HFF-Myc (cell line): Measurements from ENCODE around the gene BRINP2.

Experiments
- DNase-seq: peaks from one replicate; pipeline ENCODE4 v3.0.0-alpha.2; 2011; ENCODE audit warnings: low read depth; ENCODE audit errors: extremely low read depth
- H3K4me3 ChIP-seq: replicated peaks from 2 replicates; pipeline ENCODE4 v1.5.1; 2011; ENCODE audit warnings: low read depth, mild to moderate bottlenecking, control low read depth, low read length
- CTCF ChIP-seq: IDR thresholded peaks from 2 replicates; pipeline ENCODE4 v1.5.1; 2012; ENCODE audit warnings: mild to moderate bottlenecking, low read depth, low read length, control low read depth; ENCODE audit errors: missing control alignments

Gene BRINP2

GRCh38 chr1:177164380-177165068 lies 6.2 kb upstream of the BRINP2 start, which contains the start of gene ASTN1:
TSS of gene ASTN1 (minus strand) at chr1:177164712. CDS start at chr1:177164676, 36 bp downstream.
- peak within 1 kb of the TSS; percentile 18; the same call in 1 of the 2 replicates for H3K4me3 ChIP-seq
- no peak for DNase-seq
- no peak for TF ChIP-seq CTCF

DNA sequence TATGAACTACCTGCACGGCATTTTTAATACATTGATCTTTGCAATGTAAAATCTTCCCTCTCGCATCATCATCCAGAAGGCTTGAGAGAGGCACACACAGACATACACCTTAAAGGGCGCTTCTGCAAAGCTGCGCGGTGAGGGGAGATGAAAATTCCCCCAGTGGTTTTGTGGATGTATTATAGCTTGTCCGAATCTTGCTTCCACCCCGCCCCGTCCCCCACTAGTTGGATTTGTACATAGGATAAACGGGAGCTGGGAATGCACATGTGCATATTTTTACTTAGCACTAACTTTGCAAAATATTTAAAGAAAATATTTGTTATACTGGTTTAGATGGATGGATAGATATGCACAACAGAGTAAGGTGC lies 5.7 kb upstream of the BRINP2 start:
- H3K4me3 ChIP-seq, result no peak overlapping the region
- no peak for DNase-seq
- TF ChIP-seq CTCF, result no peak

DNA sequence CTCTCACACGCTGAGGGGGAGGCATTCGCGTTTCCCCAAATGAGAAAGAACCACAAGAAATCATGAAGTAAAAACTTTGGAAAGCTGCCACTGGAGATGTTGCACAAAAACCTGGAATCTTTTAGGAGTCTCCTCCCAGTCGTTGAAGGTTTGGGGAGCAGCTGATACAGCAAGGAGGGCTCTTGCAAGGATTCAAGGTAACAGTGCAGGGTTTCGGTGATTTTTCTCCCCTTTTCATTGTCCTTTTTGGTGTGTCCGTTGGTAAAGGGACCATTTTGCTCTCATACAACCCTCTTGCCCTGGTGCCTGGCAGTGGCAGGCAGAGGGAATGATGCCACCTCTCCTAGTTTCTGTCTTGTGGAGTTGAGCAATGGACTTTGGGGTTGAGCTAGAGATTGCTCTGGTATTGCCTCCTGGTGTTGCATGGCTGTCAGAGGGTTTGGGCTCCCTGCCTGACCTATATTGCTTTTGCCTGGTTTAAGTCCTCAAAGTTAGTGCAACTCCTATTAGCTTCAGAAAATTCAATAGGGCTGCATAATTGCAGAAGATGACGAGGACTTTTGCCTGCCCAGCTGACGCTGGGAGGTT lies 872 bp downstream of the BRINP2 start:
- H3K4me3 ChIP-seq, result no peak overlapping the region

GRCh38 chr1:177172272-177172671 lies 1.5 kb downstream of the BRINP2 start:
- H3K4me3 ChIP-seq, result no peak overlapping the region
- TF ChIP-seq CTCF, result no peak
- no peak for DNase-seq

More for the DNA sequence above, 872 bp downstream of the BRINP2 start:
- TF ChIP-seq CTCF, result no peak
- no peak for DNase-seq

DNA sequence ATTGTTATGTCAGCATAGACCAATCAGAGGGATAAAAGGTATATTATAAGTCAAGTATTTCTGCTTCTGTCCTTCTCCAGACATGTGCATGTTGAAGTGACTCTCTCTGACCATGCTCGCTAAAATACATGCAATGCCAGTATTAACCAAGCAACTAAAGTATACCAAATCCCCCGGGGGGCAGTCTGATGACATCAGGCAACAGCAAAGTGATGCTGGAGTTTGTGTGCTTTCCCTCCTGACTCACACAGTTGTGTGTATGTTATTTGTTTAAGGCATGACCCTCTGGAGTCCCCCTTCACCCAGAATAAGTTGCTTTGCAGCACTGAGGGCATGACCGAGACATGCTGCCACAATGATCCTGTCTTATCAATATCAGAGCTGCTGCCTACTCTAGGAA lies 2.1 kb downstream of the BRINP2 start:
- no peak for TF ChIP-seq CTCF
- no peak for DNase-seq
- H3K4me3 ChIP-seq, result no peak overlapping the region

DNA sequence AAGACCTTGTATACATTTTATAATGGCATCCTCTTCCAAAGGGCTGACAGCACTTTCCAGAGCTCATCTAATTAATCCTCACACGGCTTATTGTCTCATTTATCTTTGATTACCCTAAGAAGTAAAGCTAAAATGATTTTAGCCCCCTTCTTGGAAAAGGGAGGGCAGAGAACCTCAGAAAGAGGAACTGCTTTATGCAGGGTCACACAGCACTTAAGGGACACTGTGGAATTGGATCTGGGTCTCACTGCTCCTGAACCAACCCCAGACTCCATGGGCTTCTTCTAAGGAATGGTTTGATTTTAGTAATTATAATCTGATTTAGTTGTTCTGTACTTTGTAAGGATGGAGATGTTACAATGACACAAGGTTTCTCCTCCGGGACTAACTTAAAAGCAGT lies 3.2 kb downstream of the BRINP2 start:
- H3K4me3 ChIP-seq, result no peak overlapping the region
- no peak for DNase-seq
- TF ChIP-seq CTCF, result no peak
